CD14-positive monocyte (primary cell): ENCODE results near the gene PDLIM4. TPM values are rescaled to one million over a fixed set of nuclear protein-coding genes. Genes with fewer than 3 reads are reported as not detected.

ENCODE experiments used
- DNase-seq, 3 donors: peaks; one replicate each; pipeline ENCODE4 v3.0.0-alpha.2; 2011 to 2022
- H2AFZ ChIP-seq: 2 replicates; pipeline ENCODE4 v1.6.0; 2012; ENCODE audit warnings: mild to moderate bottlenecking, low read depth, low read length, inconsistent platforms; ENCODE audit not compliant: insufficient read depth, poor library complexity, severe bottlenecking
- H3K27ac ChIP-seq, 2 donors: 1 replicate in 1 of 2; 2 replicates in 1 of 2; pipeline ENCODE4 v1.5.1; 2012 to 2013; ENCODE audit warnings: low read length in 2 of 2, control low read depth in 1 of 2, inconsistent platforms in 1 of 2, low read depth in 1 of 2, mild to moderate bottlenecking in 1 of 2
- H3K27me3 ChIP-seq, 2 donors: one replicate each; pipeline versions ENCODE4 v1.6.0 to v1.6.1; 2011 to 2013; ENCODE audit warnings: low read length in 2 of 2; ENCODE audit not compliant: control insufficient read depth in 2 of 2, insufficient read depth in 2 of 2
- H3K36me3 ChIP-seq, 2 donors: replicated peaks in 1 of 2; 1 replicate in 1 of 2; 2 replicates in 1 of 2; pipeline versions ENCODE4 v1.5.1 to v1.6.1; 2012 to 2013; ENCODE audit warnings: low read length in 2 of 2, control low read depth in 1 of 2, inconsistent platforms in 1 of 2, mild to moderate bottlenecking in 1 of 2; ENCODE audit not compliant: insufficient read depth in 2 of 2, control insufficient read depth in 1 of 2
- H3K4me1 ChIP-seq, 2 donors: 1 replicate in 1 of 2; 2 replicates in 1 of 2; pipeline versions ENCODE4 v1.5.1 to v1.6.1; 2012 to 2013; ENCODE audit warnings: low read length in 2 of 2, control low read depth in 1 of 2, inconsistent platforms in 1 of 2, mild to moderate bottlenecking in 1 of 2, moderate library complexity in 1 of 2; ENCODE audit not compliant: insufficient read depth in 2 of 2, control insufficient read depth in 1 of 2
- H3K4me2 ChIP-seq: replicated peaks from 2 replicates; pipeline ENCODE3; 2012; ENCODE audit warnings: low read length, moderate library complexity, mild to moderate bottlenecking; ENCODE audit not compliant: poor library complexity, severe bottlenecking; ENCODE audit errors: extremely low read depth
- H3K4me3 ChIP-seq, 3 experiments: fragments of 200-600 bp in 1 of 3; sonication (generic) in 1 of 3; replicated peaks in 1 of 3; 1 replicate in 2 of 3; 2 replicates in 1 of 3; pipeline ENCODE4 v1.5.1; 2011 to 2013; ENCODE audit warnings: low read length in 3 of 3, mild to moderate bottlenecking in 3 of 3, control low read depth in 2 of 3, low read depth in 2 of 3, inconsistent platforms in 1 of 3, moderate library complexity in 1 of 3
- H3K79me2 ChIP-seq: 2 replicates; pipeline ENCODE4 v1.6.0; 2012; ENCODE audit warnings: mild to moderate bottlenecking, control low read depth, inconsistent platforms, low read length, moderate library complexity; ENCODE audit not compliant: insufficient read depth
- H3K9ac ChIP-seq: 2 replicates; pipeline ENCODE4 v1.6.0; 2017; ENCODE audit warnings: low read length, mild to moderate bottlenecking; ENCODE audit not compliant: insufficient read depth, poor library complexity, severe bottlenecking
- H3K9me3 ChIP-seq, 2 donors: replicated peaks in 1 of 2; 1 replicate in 1 of 2; 2 replicates in 1 of 2; pipeline versions ENCODE4 v1.5.1 to v1.6.1; 2012 to 2013; ENCODE audit warnings: low read length in 2 of 2, control low read depth in 1 of 2; ENCODE audit not compliant: control insufficient read depth in 1 of 2, insufficient read depth in 1 of 2
- H4K20me1 ChIP-seq: 2 replicates; pipeline ENCODE4 v1.6.0; 2012; ENCODE audit warnings: mild to moderate bottlenecking, low read length, control low read depth, moderate library complexity; ENCODE audit not compliant: insufficient read depth
- H3K27ac Mint-ChIP-seq, 7 donors: one replicate each; pipeline ENCODE4 v1.8.0; 2020; ENCODE audit warnings: mild to moderate bottlenecking in 7 of 7, mixed read lengths in 7 of 7, moderate library complexity in 6 of 7, inconsistent platforms in 2 of 7
- H3K27me3 Mint-ChIP-seq, 3 donors: one replicate each; pipeline ENCODE4 v1.8.0; 2021 to 2022; ENCODE audit warnings: low read depth in 3 of 3, mild to moderate bottlenecking in 3 of 3, mixed read lengths in 3 of 3, moderate library complexity in 3 of 3, inconsistent platforms in 1 of 3
- H3K36me3 Mint-ChIP-seq, 2 donors: one replicate each; pipeline ENCODE4 v1.8.0; 2020; ENCODE audit warnings: mixed read lengths in 2 of 2, inconsistent platforms in 1 of 2, mild to moderate bottlenecking in 1 of 2
- H3K4me1 Mint-ChIP-seq: one replicate; pipeline ENCODE4 v1.8.0; 2020; ENCODE audit warnings: mild to moderate bottlenecking, mixed read lengths
- H3K4me3 Mint-ChIP-seq, 2 donors: one replicate each; pipeline ENCODE4 v1.8.0; 2020; ENCODE audit warnings: mild to moderate bottlenecking in 2 of 2, mixed read lengths in 2 of 2, moderate library complexity in 1 of 2
- H3K9me3 Mint-ChIP-seq, 7 donors: one replicate each; pipeline ENCODE4 v1.8.0; 2020 to 2022; ENCODE audit warnings: mixed read lengths in 7 of 7, mild to moderate bottlenecking in 6 of 7, moderate library complexity in 6 of 7, inconsistent platforms in 2 of 7
- WGBS: methylation state at CpG from one replicate; pipeline ENCODE4 v1.1.5; 2013; ENCODE audit warnings: missing lambda C conversion rate; ENCODE audit not compliant: insufficient coverage; 5-methylcytosine and 5-hydroxymethylcytosine counted together
- intact Hi-C, 2 donors: fragments of 100-400 bp; cut with micrococcal nuclease; formaldehyde crosslinking; loops; one replicate each; pipeline versions ENCODE4 v1.15.0 to v1.15.1; 2023
- polyA plus RNA-seq, 3 donors: library from polyadenylated mRNA; depleted of rRNA in 1 of 3; unstranded in 2 of 3; stranded (reverse) in 1 of 3; fragments of 300-500 nt in 2 of 3; fragments of >200 nt in 1 of 3; fragmentation: Illumina TruSeq in 2 of 3; gene quantifications; 1 replicate in 2 of 3; 2 replicates in 1 of 3; pipeline ENCODE4 v1.2.3, GENCODE V29; 2012 to 2021
- TF ChIP-seq, protein P1 (sequence below): fragments of 200-600 bp; IDR thresholded peaks from one replicate; pipeline ENCODE4 v1.8.0; 2022; ENCODE audit warnings: antibody characterized with exemption, mild to moderate bottlenecking

Gene PDLIM4
- polyA plus RNA-seq, 3 donors, result not detected

DNA sequence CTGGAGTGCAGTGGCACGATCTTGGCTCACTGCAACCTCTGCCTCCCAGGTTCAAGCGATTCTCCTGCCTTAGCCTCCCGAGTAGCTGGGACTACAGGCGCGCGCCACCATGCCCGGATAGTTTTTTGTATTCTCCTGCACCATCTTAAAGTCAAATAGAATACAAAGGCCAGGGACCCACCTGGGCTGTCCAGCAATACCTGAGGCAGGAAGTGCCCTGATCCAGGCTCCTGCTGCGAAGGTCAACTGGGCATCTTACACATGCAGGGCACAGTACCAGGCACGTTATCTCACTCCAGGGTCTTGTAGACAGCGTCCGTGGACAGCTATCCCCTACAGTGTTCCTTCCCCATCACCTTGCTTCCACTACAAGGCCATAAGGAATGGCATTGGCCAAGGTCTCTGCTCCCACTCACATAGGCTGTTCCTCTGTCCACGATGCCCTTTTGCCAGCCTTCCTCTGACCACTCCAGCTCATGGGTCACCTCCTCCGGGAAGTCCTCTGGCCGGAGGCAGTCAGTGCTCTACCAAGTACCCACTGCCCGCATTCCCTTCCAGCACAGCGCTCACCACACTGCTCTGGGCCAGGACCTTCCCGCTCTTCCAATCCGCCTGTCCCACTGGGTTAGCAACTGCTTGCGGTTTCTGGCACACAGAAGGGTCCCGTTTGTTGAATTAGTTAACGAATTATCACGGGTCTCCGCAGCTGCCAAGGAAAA lies 30.8 kb upstream of the PDLIM4 start:
- Mint-ChIP-seq H3K36me3 (no peaks in the 10 kb centered on the region), H3K4me3 (peak overlapping the region; percentile 64 to 72), H3K9me3 (peaks cover 0 to 5% (median 0%) of the 10 kb centered on the region in 7 donors), H3K27me3 (peaks cover 34 to 42% (median 40%) of the 10 kb centered on the region in 3 donors), H3K27ac (no peak overlapping the region), H3K4me1 (peaks cover 16% of the 10 kb centered on the region)
- TF ChIP-seq, protein P1, sequence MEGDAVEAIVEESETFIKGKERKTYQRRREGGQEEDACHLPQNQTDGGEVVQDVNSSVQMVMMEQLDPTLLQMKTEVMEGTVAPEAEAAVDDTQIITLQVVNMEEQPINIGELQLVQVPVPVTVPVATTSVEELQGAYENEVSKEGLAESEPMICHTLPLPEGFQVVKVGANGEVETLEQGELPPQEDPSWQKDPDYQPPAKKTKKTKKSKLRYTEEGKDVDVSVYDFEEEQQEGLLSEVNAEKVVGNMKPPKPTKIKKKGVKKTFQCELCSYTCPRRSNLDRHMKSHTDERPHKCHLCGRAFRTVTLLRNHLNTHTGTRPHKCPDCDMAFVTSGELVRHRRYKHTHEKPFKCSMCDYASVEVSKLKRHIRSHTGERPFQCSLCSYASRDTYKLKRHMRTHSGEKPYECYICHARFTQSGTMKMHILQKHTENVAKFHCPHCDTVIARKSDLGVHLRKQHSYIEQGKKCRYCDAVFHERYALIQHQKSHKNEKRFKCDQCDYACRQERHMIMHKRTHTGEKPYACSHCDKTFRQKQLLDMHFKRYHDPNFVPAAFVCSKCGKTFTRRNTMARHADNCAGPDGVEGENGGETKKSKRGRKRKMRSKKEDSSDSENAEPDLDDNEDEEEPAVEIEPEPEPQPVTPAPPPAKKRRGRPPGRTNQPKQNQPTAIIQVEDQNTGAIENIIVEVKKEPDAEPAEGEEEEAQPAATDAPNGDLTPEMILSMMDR, result no peak
- Histone ChIP-seq H3K36me3 (no peaks in the 10 kb centered on the region), H3K4me2 (peak overlapping the region; percentile 92), H2AFZ (peak overlapping the region; percentile 87), H3K79me2 (no peaks in the 10 kb centered on the region), H3K9me3 (no peaks in the 10 kb centered on the region), H3K27me3 (peaks cover 8 to 22% of the 10 kb centered on the region in 2 donors), H4K20me1 (no peaks in the 10 kb centered on the region), H3K27ac (no peak overlapping the region), H3K9ac (no peak overlapping the region), H3K4me3 (peak overlapping the region in 2 of 3 experiments; percentile 19 to 77), H3K4me1 (peaks cover 9 to 10% of the 10 kb centered on the region in 2 donors)
- 70% methylated on average over 17 of the region's 23 CpGs for WGBS
- intact Hi-C loops, result no loop called here
- no peak for DNase-seq

- Histone ChIP-seq H3K4me2 (peak overlapping the region; percentile 92), H3K9ac (peak overlapping the region; percentile 63), H2AFZ (peak overlapping the region; percentile 87), H3K4me1 (peaks cover 9 to 10% of the 10 kb centered on the region in 2 donors), H3K27ac (no peak overlapping the region), H3K79me2 (no peaks in the 10 kb centered on the region), H3K27me3 (peaks cover 8 to 22% of the 10 kb centered on the region in 2 donors), H4K20me1 (no peaks in the 10 kb centered on the region), H3K36me3 (no peaks in the 10 kb centered on the region), H3K4me3 (peak overlapping the region; percentile 19 to 77 (median 45)), H3K9me3 (no peaks in the 10 kb centered on the region)
- intact Hi-C loops, result no loop called here
- Mint-ChIP-seq H3K4me3 (peak overlapping the region; percentile 64 to 72), H3K4me1 (peaks cover 16% of the 10 kb centered on the region), H3K9me3 (peaks cover 0 to 5% (median 0%) of the 10 kb centered on the region in 7 donors), H3K36me3 (no peaks in the 10 kb centered on the region), H3K27ac (no peak overlapping the region), H3K27me3 (peaks cover 37 to 42% (median 40%) of the 10 kb centered on the region in 3 donors)
- WGBS, result under 1% methylated on average over 13 of the region's 13 CpGs
- TF ChIP-seq, protein P1, result peak; percentile 20
- DNase-seq, result no peak
Measured at GRCh38 chr5:132227235-132227484, 30.3 kb upstream of the PDLIM4 start.
